ENCODE measurements around the gene BATF.

GRCh38 chr14:75587388-75587787, 65.1 kb downstream of the BATF start:
- TF ChIP-seq ZNF138 (tag by site-specific recombination; IDR thresholded peaks at IDR 0.05; ENCODE audit: borderline replicate concordance): no peak
- no peak for TF ChIP-seq ZNF514 (tag by site-specific recombination; IDR thresholded peaks at IDR 0.05)
- no peak for TF ChIP-seq ZNF777 (tag by site-specific recombination; IDR thresholded peaks at IDR 0.05; ENCODE audit: borderline replicate concordance)
- TF ChIP-seq, protein P1, sequence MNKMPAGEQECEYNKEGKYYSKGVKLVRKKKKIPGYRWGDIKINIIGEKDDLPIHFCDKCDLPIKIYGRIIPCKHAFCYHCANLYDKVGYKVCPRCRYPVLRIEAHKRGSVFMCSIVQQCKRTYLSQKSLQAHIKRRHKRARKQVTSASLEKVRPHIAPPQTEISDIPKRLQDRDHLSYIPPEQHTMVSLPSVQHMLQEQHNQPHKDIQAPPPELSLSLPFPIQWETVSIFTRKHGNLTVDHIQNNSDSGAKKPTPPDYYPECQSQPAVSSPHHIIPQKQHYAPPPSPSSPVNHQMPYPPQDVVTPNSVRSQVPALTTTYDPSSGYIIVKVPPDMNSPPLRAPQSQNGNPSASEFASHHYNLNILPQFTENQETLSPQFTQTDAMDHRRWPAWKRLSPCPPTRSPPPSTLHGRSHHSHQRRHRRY (tag by site-specific recombination; IDR thresholded peaks at IDR 0.05): no peak
- no peak for TF ChIP-seq ZNF48 (tag by site-specific recombination; IDR thresholded peaks at IDR 0.05)
- no peak for TF ChIP-seq PATZ1 (tag by site-specific recombination; IDR thresholded peaks at IDR 0.05)
- TF ChIP-seq, protein P2, sequence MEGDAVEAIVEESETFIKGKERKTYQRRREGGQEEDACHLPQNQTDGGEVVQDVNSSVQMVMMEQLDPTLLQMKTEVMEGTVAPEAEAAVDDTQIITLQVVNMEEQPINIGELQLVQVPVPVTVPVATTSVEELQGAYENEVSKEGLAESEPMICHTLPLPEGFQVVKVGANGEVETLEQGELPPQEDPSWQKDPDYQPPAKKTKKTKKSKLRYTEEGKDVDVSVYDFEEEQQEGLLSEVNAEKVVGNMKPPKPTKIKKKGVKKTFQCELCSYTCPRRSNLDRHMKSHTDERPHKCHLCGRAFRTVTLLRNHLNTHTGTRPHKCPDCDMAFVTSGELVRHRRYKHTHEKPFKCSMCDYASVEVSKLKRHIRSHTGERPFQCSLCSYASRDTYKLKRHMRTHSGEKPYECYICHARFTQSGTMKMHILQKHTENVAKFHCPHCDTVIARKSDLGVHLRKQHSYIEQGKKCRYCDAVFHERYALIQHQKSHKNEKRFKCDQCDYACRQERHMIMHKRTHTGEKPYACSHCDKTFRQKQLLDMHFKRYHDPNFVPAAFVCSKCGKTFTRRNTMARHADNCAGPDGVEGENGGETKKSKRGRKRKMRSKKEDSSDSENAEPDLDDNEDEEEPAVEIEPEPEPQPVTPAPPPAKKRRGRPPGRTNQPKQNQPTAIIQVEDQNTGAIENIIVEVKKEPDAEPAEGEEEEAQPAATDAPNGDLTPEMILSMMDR (tag by site-specific recombination; IDR thresholded peaks at IDR 0.05): no peak
- no peak for TF ChIP-seq HOXA7 (CRISPR knock-in tag; IDR thresholded peaks at IDR 0.05; ENCODE audit: borderline replicate concordance)
- no peak for TF ChIP-seq ZNF24 (tag by site-specific recombination; IDR thresholded peaks at IDR 0.05)
- TF ChIP-seq ZNF776 (tag by site-specific recombination; IDR thresholded peaks at IDR 0.05; ENCODE audit: borderline replicate concordance): no peak
- TF ChIP-seq, protein P3, sequence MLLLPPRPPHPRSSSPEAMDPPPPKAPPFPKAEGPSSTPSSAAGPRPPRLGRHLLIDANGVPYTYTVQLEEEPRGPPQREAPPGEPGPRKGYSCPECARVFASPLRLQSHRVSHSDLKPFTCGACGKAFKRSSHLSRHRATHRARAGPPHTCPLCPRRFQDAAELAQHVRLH (tag by site-specific recombination; IDR thresholded peaks at IDR 0.05): no peak
- no peak for TF ChIP-seq ZNF169 (tag by site-specific recombination; IDR thresholded peaks at IDR 0.05)
- no peak for TF ChIP-seq ZNF530 (tag by site-specific recombination; IDR thresholded peaks at IDR 0.05; ENCODE audit: low read depth)
- no peak for TF ChIP-seq KLF9 (tag by site-specific recombination; IDR thresholded peaks at IDR 0.05; ENCODE audit: low read depth)
